GM18867 (cell line): ENCODE measurements around the gene VIPR2.
"Not testable (repeated sequence)": the region's sequence is repeated elsewhere in the genome, so short reads cannot be mapped to it uniquely, and the experiment has no call there.

Experiments used
- ATAC-seq: cut with Tn5 transposase; IDR thresholded peaks from one replicate; pipeline ENCODE4 v1.9.1; 2021; ENCODE audit warnings: mild to moderate bottlenecking, moderate library complexity; ENCODE audit not compliant: unreplicated experiment

Gene VIPR2

DNA sequence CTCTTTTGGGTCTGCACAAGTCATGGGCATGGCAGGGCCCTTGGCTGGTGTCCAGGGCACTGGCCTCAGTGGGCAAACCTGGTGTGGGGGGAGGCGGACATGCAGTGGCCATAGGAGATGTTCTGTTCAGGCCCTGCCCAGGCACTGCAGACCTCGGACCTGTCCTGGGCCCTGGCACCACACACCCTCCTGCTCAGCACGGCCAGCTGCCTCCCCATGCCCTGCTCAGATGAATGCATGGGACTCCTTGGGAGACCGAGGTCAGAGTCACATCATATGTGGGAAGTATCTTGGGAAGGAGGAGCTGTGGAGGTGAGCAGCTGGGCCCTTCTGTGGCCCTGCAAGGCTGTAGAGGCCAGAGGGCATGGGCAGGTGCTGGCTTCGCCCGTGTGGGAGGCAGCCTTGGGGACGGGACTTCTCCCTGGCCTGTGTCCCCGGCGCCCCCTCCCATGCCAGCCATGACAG lies 130.8 kb downstream of the VIPR2 start:
- ATAC-seq: no peak

DNA sequence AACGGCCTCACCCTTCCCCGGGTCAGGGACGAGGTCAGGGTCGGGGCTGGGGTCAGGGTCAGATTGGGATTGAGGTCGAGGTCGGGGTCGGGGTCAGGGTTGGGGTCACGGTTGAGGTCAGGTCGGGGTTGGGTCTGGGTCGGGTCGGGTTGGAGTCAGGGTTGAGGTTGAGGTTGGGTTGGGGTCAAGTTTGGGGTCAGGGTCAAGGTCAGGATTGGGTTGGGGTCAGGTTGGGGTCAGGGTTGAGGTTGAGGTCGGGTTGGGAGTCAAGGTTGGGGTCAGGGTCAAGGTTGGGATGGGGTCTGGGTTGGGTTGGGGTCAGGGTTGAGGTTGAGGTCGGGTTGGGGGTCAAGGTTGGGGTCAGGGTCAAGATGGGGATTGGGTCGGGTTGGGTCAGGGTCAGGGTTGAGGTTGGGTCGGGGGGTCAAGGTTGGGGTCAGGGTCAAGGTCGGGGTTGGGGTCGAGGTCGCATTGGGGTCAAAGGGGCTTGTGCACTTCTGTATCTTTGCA lies 131.4 kb downstream of the VIPR2 start:
- ATAC-seq: no peak

DNA sequence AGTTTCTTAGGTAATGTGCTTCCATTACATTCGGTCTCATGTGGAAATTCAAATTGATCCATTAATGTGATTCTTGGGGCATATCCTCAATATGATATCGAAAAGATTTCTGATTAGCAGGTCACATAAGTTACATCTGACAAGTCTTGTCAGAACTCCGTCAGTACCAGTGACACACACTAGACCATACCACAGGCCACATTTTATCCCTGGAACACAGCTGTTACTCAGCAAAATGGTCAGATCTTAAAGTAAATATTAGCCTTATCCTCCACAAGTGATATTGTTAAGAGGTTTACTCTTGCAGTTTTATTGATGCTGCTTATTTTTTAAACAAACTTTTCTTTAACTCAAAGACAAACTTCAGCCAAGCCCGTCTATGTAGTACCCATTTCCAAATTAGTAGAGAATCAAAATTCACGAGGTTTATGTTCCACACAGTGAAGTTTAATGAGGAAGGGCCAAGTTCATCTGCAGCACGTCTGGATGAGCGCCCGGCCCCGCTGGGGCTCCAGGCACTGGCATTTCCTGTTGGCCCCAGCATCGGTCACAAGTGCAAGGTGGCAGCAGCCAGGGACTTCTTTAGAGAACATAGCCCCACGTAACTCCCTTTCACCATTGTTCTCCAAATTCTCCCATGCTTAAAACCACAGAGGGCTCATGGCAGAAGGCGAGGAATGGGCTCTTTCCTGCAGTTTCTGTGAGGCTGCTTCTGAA lies 132.2 kb downstream of the VIPR2 start:
- no peak for ATAC-seq

DNA sequence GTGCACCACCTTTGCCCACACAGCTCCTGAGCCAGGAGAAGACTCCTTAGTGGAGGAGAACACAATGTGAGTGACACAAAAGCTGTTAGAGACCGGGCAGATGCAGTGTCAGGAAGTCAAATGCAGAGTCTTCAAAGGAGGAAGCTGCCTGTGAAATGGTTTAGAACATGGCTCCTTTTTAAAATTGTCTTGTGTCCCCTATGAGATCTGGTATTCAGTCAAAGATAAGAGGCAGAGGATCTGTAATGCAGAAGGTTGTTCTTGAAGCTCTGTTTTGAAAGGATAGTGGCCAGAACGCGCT lies 133.0 kb downstream of the VIPR2 start:
- ATAC-seq: no peak

DNA sequence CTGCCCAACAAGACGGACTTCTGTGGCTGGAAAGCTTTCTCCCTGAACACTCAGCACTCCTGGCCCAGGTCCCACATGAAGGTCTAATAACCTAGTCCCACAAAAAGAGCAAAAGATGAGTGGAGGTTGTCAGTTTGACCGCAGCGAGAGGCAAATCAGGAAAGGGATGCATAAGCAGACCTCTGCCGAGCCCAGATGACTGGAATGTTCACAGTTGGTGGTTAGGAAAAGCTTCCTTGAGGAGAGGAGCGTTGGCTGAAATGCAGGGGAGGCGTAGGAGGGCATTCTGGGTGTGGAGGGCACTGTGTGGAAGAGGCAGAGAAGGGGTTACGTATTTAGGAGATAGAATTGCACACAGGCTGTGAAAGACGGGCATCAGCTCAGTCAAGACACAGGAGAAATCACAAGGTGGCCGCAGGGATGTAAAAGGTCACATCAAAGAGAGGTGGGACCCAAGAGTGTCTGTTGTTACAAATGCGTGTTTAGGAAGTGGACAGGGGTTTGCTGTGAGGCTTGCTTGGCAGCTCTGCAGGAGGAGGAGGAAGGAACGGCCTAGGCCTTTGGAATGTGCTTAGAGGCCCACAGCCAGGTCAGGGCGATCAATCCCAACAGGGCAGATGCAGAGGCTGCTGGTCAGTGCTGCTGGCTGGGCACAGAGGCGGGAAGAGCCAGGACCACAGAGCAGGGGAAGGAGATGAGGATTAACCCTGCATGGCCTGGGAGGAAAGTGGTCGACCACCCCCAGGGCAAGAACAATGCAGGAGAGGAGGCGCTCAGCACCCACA lies 133.5 kb downstream of the VIPR2 start:
- no peak for ATAC-seq

DNA sequence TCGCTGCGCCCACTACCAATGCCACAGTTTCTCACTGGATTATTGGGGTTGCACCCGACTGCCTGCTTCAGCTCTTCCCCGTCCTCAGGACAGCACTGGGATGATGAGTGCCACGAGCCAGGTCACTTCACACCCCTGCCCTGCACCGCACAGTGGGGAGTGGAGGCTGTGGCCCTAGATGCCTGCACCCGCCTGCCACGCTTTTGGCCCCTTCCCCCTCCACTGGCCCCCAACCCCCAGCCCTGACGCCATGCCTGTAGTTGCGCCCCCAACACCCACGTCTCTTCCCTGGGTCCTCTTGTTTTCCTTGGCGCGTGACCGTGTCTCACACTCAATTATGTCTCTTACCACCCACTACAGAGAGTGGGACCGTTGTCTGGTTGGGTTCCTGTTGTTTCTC lies 134.3 kb downstream of the VIPR2 start:
- ATAC-seq: no peak

DNA sequence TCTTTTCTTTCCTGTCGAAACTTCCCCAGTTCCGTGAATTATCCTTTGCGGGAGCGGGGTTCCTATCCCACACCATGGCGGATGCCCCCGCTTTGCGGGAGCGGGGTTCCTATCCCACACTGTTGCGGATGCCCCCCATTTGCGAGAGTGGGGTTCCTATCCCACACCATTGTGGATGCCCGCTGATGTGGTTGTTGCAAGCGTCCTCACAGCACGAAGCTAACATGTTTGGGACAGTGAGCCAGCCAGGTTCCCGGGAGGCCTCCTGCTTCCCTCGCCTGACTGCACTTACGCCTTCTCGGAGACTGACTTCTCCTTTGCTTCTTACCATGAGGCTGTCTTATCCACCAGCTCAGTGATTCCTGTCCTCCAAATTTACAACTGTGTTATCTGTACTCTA lies 134.7 kb downstream of the VIPR2 start:
- ATAC-seq: no peak

DNA sequence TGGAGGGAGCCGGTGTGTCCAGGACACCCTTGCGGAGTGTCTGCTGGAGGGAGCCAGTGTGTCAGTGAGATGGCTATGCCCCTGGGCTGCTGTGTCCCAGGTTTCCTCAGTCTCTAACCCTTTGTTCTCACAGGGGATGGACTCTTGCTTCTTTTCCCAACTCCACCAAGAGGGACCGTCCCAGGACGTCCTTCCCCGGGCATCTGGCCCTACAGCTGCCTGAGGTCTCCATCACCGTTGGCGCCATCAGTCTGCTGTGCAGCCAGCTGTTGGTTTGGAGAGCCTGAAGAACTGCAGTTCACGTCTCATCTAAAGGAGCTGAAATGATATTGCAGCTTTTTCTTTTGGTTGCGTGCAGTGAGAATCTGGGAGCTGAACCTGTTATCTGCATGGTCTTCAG lies 136.2 kb downstream of the VIPR2 start:
- ATAC-seq: no peak

DNA sequence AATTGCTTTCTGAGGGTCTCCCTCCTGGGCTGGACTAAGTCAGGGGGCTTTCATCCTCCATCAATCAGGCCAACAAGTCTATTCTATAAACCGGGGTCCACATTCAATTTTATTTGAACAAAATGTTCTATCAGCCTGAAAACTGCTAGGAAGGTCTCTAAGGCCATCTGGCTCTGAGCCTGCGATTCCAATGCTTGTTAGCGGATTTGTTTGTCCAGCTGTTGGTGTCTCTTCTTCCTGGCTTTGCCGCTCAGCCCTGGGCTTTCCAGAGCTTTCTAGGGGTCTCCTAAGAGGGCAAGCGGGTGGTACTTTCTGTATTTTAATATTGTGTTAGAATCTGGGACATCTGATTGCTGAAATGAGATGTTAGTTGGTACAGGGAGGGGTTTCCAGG lies 136.7 kb downstream of the VIPR2 start:
- no peak for ATAC-seq

DNA sequence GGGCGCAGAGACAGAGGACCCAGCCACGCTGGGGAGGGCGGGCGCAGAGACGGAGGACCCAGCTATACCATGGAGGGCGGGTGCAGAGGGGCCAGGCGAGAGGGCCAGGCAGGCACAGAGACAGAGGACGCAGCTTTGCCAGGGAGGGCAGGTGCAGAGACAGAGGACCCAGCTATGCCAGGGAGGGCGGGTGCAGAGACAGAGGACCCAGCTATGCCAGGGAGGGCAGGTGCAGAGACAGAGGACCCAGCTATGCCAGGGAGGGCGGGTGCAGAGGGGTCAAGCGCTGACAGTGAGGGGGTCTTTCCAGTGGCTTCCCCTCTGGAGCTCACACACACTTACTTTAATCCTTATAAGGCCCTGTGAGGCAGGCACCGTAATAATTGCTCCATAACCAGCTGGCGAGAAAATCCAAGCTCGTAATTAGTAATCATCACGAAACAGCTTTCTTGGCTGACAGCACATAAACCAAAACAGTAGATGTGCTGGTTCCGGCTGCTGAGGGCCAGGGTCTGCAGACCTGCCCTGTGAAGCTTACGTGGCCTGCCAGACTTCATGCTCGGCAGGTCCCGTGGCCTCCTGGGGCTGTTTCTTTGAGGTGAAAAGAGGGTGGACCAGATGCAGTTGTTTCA lies 137.2 kb downstream of the VIPR2 start:
- no peak for ATAC-seq

DNA sequence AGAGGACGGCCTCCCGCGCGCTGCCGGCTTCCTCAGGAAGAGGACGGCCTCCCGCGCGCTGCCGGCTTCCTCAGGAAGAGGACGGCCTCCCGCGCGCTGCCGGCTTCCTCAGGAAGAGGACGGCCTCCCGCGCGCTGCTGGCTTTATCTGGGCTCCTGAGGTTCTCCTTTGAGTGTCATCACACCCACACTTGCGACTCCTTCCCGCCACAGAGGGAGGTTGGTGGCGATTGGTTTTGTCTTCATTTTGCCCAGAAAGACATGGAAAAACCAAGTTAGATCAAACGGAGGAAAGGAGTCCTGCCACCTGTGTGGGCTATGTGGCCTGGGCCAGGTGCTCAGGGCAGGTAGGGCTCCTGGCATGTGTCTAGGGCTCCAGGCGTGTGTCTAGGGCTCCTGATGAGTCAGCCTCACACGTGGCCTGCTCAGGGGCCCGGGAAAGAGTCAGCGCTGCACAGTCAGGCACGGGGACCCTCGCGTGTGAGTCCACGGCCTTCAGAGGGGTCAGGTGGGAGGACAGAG lies 138.0 kb downstream of the VIPR2 start:
- no peak for ATAC-seq

DNA sequence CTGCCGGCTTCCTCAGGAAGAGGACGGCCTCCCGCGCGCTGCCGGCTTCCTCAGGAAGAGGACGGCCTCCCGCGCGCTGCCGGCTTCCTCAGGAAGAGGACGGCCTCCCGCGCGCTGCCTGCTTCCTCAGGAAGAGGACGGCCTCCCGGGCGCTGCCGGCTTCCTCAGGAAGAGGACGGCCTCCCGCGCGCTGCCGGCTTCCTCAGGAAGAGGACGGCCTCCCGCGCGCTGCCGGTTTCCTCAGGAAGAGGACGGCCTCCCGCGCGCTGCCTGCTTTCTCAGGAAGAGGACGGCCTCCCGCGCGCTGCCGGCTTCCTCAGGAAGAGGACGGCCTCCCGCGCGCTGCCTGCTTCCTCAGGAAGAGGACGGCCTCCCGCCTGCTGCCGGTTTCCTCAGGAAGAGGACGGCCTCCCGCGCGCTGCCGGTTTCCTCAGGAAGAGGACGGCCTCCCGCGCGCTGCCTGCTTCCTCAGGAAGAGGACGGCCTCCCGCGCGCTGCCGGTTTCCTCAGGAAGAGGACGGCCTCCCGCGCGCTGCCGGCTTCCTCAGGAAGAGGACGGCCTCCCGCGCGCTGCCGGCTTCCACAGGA lies 138.6 kb downstream of the VIPR2 start:
- ATAC-seq: not testable (repeated sequence)

DNA sequence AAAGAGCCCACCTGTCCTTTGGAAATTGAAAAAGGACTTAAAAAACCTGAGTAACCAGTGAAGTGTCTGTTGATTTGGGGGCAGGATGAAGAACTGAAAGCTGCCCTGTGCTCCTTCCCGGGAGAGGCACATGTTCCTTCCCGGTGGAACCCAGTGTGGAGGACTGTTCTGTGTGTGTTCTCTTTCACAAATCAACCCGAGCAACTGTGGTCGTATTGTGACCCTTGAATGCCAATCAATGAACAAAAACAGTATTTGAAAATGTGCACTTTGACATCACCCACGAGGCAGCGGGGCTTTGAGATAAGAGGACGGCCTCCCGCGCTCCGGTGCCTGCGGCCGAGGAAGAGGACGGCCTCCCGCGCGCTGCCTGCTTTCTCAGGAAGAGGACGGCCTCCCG lies 139.0 kb downstream of the VIPR2 start:
- ATAC-seq: no peak

DNA sequence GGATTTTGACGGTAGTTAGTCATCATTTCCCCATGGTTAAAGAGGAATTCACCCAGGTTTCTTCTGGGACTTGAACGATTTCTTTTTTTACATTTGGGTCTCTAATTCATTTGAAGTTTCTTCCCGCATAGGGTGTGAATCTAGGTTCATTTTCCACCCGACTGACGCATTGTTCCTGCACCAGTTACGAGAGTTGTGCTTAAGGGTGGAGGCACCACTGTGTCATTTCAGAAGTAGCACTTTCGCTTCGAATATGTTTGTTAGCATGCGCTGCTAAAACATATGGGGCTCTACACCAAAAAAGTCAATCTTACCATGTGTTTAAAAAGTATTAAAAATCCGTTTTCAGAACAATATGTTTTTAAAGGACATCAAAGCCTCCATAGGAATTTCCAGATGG lies 140.3 kb downstream of the VIPR2 start:
- ATAC-seq: no peak

DNA sequence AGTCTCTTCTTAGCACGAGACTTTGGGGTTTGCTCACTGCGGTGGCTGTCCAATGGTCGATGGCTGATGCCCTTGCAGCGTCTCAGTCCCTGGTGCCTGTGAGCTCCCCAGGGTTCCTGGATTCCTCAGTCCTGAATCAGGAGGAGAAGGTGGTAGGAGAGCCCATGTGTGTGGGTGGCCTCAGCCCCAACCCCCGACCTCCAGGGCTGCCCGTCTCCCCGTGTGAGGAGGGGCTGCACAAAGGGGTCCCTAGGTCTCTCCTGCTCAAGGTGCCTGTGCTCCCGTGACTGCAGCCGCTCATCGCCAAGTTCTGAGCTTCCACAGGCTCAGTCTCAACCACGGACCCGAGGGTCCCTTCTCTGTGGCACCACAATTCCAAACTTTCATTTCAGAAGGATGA lies 142.9 kb downstream of the VIPR2 start:
- ATAC-seq: no peak

DNA sequence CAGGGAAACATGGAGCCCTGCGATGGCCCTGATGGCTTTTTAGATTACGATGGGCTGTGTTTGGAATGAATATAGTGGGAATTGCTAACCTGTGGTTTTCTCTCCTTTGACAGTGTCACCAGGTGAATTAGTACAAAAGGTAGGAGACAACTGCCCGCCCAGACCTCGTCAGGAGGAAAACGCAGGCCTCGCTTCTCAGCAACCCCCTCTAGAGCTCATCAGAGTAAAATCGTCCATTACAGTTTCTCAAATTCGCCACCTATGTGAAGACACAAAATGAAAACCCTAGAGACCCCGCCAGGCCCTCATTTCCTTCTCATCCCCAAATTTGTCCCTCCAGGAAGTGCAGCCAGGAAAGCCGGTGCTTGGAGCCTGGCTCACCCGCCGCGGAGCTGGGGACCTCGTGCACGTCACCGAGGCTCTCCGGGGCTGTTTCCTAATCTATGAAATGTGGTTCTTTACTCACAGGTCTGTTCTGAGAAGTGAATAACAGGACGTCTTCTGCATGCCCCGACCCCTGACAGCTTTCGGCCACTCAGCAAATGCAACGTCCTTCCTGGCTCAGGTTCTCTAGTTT lies 143.7 kb downstream of the VIPR2 start:
- no peak for ATAC-seq

DNA sequence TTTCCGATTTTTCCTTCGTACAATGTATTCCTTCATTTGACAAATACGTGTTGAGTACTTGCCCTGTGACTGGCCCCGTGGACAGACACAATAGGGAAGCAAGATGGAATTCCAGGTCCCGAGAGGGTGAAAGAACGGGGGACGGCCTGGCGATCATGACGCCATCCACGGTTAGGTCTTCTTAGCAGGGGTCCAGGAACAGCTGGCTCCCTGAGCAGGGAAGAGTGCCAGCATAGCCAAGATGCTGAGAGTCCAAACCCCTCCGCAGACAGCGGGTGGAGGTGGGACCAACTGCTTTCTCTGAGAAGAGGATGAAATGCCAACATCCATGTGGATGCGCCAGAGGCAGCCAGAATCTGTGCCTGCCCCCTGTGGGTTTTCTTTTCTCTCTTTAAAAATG lies 144.6 kb downstream of the VIPR2 start:
- no peak for ATAC-seq

DNA sequence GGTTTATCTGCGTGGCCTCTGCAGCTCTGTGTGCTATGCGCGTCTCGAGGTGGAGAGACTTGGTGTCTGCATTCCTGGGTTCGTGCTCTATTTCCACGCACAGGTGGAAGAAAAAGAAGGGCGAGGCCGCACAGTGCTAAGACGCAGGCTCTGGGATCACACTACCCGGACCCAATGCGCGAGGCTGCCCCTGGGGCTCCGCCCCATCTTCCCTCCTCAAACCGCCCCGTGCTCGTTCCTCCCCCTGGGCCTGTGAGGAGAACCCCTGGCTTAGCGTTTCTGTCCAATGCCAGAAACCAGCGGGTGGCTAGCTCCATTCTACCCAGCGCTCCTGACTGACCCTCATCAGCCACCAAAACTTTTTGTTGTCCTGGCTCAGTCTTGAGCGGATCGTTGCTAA lies 145.2 kb downstream of the VIPR2 start:
- no peak for ATAC-seq

DNA sequence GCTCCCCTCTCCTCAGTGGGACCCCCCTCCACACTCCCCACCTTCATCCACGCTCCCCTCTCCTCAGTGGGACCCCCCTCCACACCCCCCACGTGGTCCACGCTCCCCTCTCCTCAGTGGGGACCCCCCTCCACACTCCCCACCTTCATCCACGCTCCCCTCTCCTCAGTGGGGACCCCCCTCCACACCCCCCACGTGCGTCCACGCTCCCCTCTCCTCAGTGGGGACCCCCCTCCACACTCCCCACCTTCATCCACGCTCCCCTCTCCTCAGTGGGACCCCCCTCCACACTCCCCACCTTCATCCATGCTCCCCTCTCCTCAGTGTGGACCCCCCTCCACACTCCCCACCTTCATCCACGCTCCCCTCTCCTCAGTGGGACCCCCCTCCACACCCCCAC lies 146.4 kb downstream of the VIPR2 start:
- not testable (repeated sequence) for ATAC-seq

DNA sequence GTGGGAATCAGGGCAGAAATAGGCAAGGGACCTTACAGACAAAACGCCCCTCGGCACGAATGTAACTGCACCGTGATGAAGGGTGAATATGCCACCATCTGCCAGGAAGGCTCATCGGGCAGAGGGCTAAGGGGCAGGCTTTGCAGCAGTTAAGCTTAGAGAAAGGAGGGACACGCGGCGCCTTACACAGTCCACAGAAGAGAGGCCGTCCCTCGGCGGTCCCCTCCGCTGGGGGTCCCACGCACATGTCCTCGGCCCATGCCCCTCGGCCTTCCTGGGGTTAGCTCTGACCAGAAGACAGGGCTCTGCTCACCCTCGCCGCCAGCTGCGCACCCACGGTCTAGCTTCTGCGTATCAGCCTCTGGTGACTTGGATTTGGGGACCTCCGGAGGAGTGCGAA lies 147.2 kb downstream of the VIPR2 start:
- ATAC-seq: no peak

DNA sequence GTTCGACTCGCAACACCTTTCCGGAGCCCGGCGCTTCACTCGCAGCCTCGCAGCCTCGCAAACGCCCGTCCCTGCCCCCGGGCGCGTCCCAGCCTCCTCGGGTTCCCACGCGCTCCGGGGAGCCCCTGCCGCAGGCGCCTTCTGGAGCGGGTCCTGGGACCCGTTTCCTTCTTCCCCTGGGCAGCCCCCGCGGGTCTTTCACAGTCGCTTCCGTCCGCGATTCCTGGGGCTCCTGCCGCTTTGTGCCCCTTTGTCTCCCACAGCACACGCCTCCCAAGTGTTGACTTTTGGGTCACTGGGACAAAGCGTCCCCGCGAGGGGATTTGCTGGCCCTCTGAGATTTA lies 147.6 kb downstream of the VIPR2 start:
- ATAC-seq: no peak
